Cardiac fibroblast (primary cell): Measurements from ENCODE around the gene CD38.
"Not testable (repeated sequence)": the region's sequence is repeated elsewhere in the genome, so short reads cannot be mapped to it uniquely, and the experiment has no call there.

Source experiments
- DNase-seq, 2 donors: peaks; one replicate each; pipeline versions ENCODE4 v3.0.0 to v3.0.0-alpha.2; 2010; ENCODE audit warnings: low read depth in 2 of 2
- H3K4me3 ChIP-seq, 2 donors: replicated peaks in 1 of 2; 1 replicate in 1 of 2; 2 replicates in 1 of 2; pipeline ENCODE4 v1.5.1; 2011; ENCODE audit warnings: low read depth in 2 of 2, low read length in 2 of 2, mild to moderate bottlenecking in 2 of 2, moderate library complexity in 1 of 2
- CTCF ChIP-seq: IDR thresholded peaks from one replicate; pipeline ENCODE4 v1.5.1; 2011; ENCODE audit warnings: low read depth, mild to moderate bottlenecking, low read length, inconsistent platforms

Gene CD38

DNA sequence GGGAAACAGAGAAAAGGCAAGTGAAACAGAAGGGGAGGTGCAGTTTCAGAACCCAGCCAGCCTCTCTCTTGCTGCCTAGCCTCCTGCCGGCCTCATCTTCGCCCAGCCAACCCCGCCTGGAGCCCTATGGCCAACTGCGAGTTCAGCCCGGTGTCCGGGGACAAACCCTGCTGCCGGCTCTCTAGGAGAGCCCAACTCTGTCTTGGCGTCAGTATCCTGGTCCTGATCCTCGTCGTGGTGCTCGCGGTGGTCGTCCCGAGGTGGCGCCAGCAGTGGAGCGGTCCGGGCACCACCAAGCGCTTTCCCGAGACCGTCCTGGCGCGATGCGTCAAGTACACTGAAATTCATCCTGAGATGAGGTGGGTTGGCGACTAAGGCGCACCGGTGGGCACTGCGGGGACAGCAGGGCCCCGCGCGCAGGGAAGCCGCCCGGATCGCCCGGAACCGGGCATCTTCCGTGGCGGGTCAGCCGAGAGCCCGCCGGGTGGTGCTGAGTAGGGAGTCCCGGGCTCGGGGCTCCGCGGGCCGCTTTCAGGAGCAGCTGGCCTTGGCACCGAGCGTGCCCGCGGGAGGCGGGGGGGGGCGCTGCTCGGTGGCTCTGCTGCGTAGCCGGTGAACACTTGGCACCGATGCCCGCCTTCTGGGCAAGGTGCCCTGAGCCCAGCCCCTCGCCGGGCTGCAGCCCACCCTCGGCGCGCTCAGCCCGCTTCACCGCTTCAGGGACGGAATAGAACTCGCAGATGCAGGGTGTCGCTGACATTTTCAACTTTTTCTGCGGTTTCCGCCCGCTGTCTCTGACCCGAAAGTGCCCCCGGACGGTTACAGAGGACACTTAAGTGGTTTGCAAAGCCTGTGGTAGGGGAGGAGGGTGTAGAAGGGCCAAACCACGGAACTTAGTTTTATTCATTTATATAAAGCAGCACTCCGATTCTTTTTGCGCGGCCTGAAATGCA is at the start of gene CD38:
Gene CD38 (plus strand): TSS at position 40 of the 953 bp plus-strand sequence. CDS start 87 bp downstream, at position 127.
- DNase-seq = peak in 1 of 2 donors; percentile 19
- no peak for TF ChIP-seq CTCF

DNA sequence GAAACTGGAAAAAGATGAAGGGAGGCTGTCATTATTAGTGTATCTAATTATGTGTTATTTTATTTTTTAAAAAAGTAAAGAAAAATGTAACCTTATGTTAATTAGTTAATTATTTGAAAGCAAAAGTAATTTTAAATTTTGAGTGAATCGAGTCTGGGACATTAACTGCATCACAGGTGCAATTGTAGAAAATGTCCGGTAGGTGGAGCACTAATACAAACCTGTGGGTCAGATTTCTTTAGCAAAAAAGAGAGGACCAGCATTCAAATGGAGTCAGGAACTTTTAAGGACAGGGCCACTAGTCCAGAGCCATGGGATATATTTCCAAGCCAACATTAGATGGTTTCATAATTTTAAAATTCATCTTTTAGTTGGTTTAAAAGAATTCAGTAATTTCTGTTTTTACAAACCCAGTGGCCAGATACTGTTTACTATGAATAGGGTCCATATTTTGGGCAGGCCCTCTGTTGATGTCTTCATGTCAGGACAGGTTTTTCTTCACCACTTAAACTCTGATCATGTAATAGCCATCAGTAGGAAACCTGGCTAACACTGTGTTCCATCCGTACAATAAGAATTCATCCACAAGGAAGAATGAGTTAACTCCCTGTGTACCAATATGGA is 48.1 kb upstream of the CD38 start:
- peak; percentile 63 to 64 for DNase-seq
- no peak overlapping the region for H3K4me3 ChIP-seq
- peak; percentile 72 for TF ChIP-seq CTCF

More for the DNA sequence above, at the start of gene CD38:
- H3K4me3 ChIP-seq = peak within 1 kb of the TSS; percentile 49 to 54

GRCh38 chr4:15733061-15733460 is 45.1 kb upstream of the CD38 start:
- not testable (repeated sequence) for H3K4me3 ChIP-seq, DNase-seq

- TF ChIP-seq CTCF = no peak
Measured at GRCh38 chr4:15735536-15735935, 42.6 kb upstream of the CD38 start.

DNA sequence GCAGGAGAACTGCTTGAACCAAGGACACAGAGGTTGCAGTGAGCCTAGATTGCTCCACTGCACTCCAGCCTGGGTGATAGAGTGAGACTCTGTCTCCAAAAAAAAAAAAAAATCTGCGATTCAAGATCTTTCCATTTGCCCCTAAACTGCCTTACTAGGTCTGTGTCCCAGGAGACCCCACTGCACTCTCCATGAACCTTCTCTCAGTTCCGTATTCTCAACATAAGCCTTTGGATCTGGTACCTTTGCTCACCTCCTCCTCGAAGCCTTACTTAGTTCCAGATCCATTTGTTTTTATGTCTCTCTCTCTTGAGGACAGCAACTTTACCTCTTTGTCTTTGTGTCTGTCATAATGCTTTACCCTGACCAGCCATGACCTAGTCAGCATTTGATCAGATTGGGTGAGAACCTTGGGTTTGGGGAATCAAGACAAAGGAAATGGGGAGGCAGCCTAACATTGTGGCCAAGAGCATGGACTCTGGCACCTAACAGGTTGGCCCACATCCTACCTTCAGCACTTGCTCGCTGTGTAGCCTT is 41.5 kb upstream of the CD38 start:
- H3K4me3 ChIP-seq = no peak overlapping the region
- TF ChIP-seq CTCF = no peak
- DNase-seq = no peak

More at GRCh38 chr4:15735536-15735935, 42.6 kb upstream of the CD38 start:
- no peak overlapping the region for H3K4me3 ChIP-seq
- no peak for DNase-seq

- no peak for TF ChIP-seq CTCF
- no peak for DNase-seq
- no peak overlapping the region for H3K4me3 ChIP-seq
Measured at GRCh38 chr4:15737255-15737654, 40.9 kb upstream of the CD38 start.

DNA sequence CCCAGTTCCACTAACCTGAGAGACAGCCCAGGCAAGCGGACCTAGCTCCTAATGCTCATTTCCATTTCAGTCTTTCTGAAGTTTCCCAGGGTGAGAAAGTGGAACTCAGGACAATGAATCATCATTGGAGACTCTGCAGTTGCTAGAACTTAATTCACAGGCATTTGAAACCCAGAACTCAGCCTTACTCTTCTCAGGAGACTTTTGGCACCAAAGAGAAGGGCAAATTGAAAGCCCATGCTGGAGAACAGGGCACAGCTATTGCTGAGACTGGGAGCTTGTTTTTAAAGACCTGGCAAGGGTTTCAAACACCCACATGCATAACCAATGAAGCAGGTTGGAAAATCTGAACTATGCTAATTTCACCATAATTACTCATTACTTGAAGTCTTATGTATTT is 39.3 kb upstream of the CD38 start:
- no peak overlapping the region for H3K4me3 ChIP-seq
- no peak for TF ChIP-seq CTCF
- no peak for DNase-seq
